ENCODE measurements around the gene ZMYND11. TPM values are rescaled to one million over a fixed set of nuclear protein-coding genes. Genes with fewer than 3 reads are reported as not detected.
"Not testable (repeated sequence)": the region's sequence is repeated elsewhere in the genome, so short reads cannot be mapped to it uniquely, and the experiment has no call there.

ZMYND11 gene
- total RNA-seq, 1 donor from 2014 or later = 59.4 TPM

GRCh38 chr10:287026-287709, 151.9 kb downstream of the ZMYND11 start:
- DNase-seq = no peak

GRCh38 chr10:287814-288213, 152.6 kb downstream of the ZMYND11 start:
- DNase-seq = no peak

- DNase-seq = no peak
These were observed 153.3 kb downstream of the ZMYND11 start for GRCh38 chr10:288316-289200.

GRCh38 chr10:289581-289980, 154.3 kb downstream of the ZMYND11 start:
- DNase-seq = no peak

DNA sequence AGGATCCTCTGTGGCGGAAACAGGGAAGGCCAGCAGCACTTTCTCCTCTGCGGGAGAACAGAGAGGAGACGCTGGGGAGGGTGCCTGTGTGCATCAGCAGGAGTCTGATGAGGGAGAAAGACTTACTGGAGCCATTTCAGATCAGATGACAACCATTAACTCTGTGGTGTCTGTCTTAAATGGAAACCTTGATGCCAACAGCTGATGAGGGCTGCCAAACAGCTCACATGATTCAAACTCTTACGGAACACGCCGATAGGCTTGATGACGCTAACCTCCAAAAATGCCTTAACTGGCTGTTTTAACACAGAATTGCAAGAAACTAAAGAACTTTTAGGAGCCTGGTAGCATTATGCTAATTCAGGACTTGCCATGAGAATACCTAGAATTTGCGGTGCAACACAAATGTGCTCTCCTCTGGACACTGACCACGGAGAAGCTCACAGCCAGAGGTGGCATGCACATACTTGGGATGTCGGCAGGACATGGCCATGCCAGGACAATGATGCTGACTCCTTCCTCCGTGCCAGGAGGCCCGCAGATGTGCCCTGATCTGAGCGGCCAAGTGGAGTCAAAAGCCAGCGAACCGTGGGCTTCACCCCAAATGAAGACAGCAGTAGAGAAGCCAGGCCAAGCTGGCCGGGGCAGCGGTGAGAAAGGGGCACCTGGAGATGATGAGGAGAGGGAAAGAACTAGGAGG, 154.9 kb downstream of the ZMYND11 start:
- no peak for DNase-seq

DNA sequence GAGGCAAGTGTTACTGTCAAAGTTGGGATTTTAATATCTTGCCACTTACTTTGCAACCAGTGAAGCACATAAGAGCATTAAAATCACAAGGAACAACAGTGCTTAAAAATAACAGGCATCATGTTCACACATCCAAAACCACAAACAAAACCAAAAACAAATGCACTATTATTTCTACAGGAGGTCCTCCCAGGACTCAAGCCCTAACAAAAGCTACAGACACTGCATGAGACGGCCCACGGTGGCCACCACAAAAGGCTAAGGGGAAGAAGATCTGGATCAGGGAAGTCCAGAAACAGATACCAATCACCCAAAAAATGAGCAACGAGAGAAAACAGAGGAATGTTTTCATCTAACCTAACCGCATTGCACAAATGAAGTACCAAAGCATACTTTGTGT, 158.4 kb downstream of the ZMYND11 start:
- DNase-seq = no peak

- no peak for DNase-seq
These were observed 162.3 kb downstream of the ZMYND11 start for GRCh38 chr10:297567-297966.

- no peak for DNase-seq
These were observed 162.8 kb downstream of the ZMYND11 start for GRCh38 chr10:298033-298432.

GRCh38 chr10:299512-299911, 164.3 kb downstream of the ZMYND11 start:
- no peak for DNase-seq

- DNase-seq = no peak
These were observed 164.7 kb downstream of the ZMYND11 start for GRCh38 chr10:299969-300368.

DNA sequence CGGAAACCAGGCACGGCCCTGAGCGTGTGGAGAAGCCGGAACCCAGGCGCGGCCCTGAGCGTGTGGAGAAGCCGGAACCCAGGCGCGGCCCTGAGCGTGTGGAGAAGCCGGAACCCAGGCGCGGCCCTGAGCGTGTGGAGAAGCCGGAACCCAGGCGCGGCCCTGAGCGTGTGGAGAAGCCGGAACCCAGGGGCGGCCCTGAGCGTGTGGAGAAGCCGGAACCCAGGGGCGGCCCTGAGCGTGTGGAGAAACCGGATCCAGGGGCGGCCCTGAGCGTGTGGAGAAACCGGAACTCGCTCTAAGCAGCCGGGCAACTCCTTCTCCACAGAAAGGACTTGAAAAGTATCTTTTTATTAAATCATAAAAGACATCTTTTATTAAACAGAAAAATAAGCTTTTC, 165.3 kb downstream of the ZMYND11 start:
- not testable (repeated sequence) for DNase-seq

GRCh38 chr10:301536-301935, 166.3 kb downstream of the ZMYND11 start:
- DNase-seq = no peak

Other genes starting within 250 kb of the ZMYND11 start
- 0.09 TPM in 1 of 2 replicates, not detected in the other for gene TUBB8, start 86.2 kb upstream of the ZMYND11 start, total RNA-seq

Data from dermis blood vessel endothelial cell (primary cell).